HepG2 (cell line): ENCODE measurements around the gene PRSS36. TPM values are rescaled to one million over a fixed set of nuclear protein-coding genes. Genes with fewer than 3 reads are reported as not detected.

Experiments used
- ARHGAP35 ChIP-seq: sonication (generic); formaldehyde crosslinking; IDR thresholded peaks from 2 replicates; pipeline ENCODE4 v1.9.0; 2022; ENCODE audit warnings: mild to moderate bottlenecking, inconsistent platforms, moderate library complexity, missing genetic modification reagents, borderline replicate concordance
- ASH2L ChIP-seq: fragments of 300-600, 200-600 bp; sonication (generic); IDR thresholded peaks from 2 replicates; pipeline ENCODE4 v1.7.0; 2017; ENCODE audit warnings: low read depth, mild to moderate bottlenecking, moderate library complexity, mixed read lengths, low read length; ENCODE audit not compliant: insufficient read length
- ATF3 ChIP-seq: sonication (generic); formaldehyde crosslinking; IDR thresholded peaks from 2 replicates; pipeline ENCODE4 v1.4.0; 2020; ENCODE audit warnings: missing genetic modification reagents
- CEBPZ ChIP-seq: IDR thresholded peaks from 2 replicates; pipeline ENCODE4 v1.6.1; 2012; ENCODE audit warnings: low read length, improper control_type of control experiment
- CHD2 ChIP-seq: IDR thresholded peaks from 2 replicates; pipeline ENCODE4 v1.6.1; 2011; ENCODE audit warnings: low read depth, low read length, improper control_type of control experiment
- FOXO1 ChIP-seq: sonication (generic); formaldehyde crosslinking; IDR thresholded peaks from 2 replicates; pipeline ENCODE4 v1.4.0; 2020; ENCODE audit warnings: missing genetic modification reagents
- JUNB ChIP-seq: sonication (generic); formaldehyde crosslinking; IDR thresholded peaks from 2 replicates; pipeline ENCODE4 v1.8.0; 2022; ENCODE audit warnings: missing genetic modification reagents, mild to moderate bottlenecking, borderline replicate concordance
- MTERF4 ChIP-seq: sonication (generic); formaldehyde crosslinking; IDR thresholded peaks from 2 replicates; pipeline ENCODE4 v1.8.0; 2023; ENCODE audit warnings: mild to moderate bottlenecking, missing genetic modification reagents
- SATB2 ChIP-seq: sonication (generic); formaldehyde crosslinking; IDR thresholded peaks from 2 replicates; pipeline ENCODE4 v1.5.0; 2020; ENCODE audit warnings: missing genetic modification reagents
- SMARCE1 ChIP-seq: fragments of 450-650 bp; IDR thresholded peaks from 2 replicates; pipeline ENCODE4 v1.6.1; 2017; ENCODE audit warnings: borderline replicate concordance
- WIZ ChIP-seq: sonication (generic); formaldehyde crosslinking; IDR thresholded peaks from 2 replicates; pipeline ENCODE4 v1.5.1; 2020; ENCODE audit warnings: mild to moderate bottlenecking, missing genetic modification reagents
- ZFP37 ChIP-seq: sonication (generic); formaldehyde crosslinking; IDR thresholded peaks from 2 replicates; pipeline ENCODE4 v1.4.0; 2020; ENCODE audit warnings: missing genetic modification reagents, borderline replicate concordance
- ZNF660 ChIP-seq: sonication (generic); formaldehyde crosslinking; IDR thresholded peaks from 2 replicates; pipeline ENCODE4 v1.5.1; 2020; ENCODE audit warnings: mild to moderate bottlenecking, low read depth, missing genetic modification reagents, borderline replicate concordance
- ZNF761 ChIP-seq: sonication (generic); formaldehyde crosslinking; conservative IDR thresholded peaks from 2 replicates; pipeline ENCODE4 v1.4.0; 2020; ENCODE audit warnings: mild to moderate bottlenecking, missing genetic modification reagents
- ZNF775 ChIP-seq: sonication (generic); formaldehyde crosslinking; IDR thresholded peaks from 2 replicates; pipeline ENCODE4 v1.4.0; 2020; ENCODE audit warnings: missing genetic modification reagents, mild to moderate bottlenecking, moderate library complexity, borderline replicate concordance
- ZNF784 ChIP-seq: sonication (generic); formaldehyde crosslinking; IDR thresholded peaks from 2 replicates; pipeline ENCODE4 v1.5.1; 2020; ENCODE audit warnings: missing genetic modification reagents, mild to moderate bottlenecking, borderline replicate concordance
- polyA plus RNA-seq, 8 experiments: library from polyadenylated mRNA; depleted of rRNA in 3 of 8; stranded (reverse) in 7 of 8; unstranded in 1 of 8; fragments of >200 nt; fragmentation: Illumina TruSeq in 4 of 8; extraction: Trizol in 4 of 8; gene quantifications; 2 replicates each; pipeline versions ENCODE4 v1.2.1 to v1.2.3, GENCODE V29; 2011 to 2016; ENCODE audit warnings: low read depth in 4 of 8, missing spikeins in 1 of 8, mixed read lengths in 1 of 8; ENCODE audit not compliant: insufficient read depth in 1 of 8
- total RNA-seq, 5 experiments: library from RNA; depleted of rRNA; stranded (reverse); fragments of >200 nt; fragmentation: Illumina TruSeq; extraction: Trizol; gene quantifications; 2 replicates each; pipeline ENCODE4 v1.2.3, GENCODE V29; 2016; ENCODE audit warnings: low read depth in 1 of 5
- TF ChIP-seq, protein P1 (sequence below): IDR thresholded peaks from 2 replicates; pipeline ENCODE4 v1.6.1; 2016; ENCODE audit warnings: missing biosample characterization, missing genetic modification reagents, low read depth
- TF ChIP-seq, protein P2 (sequence below): sonication (generic); formaldehyde crosslinking; IDR thresholded peaks from 2 replicates; pipeline ENCODE4 v1.8.1; 2023; ENCODE audit warnings: mild to moderate bottlenecking, missing genetic modification reagents, borderline replicate concordance
- TF ChIP-seq, protein P3 (sequence below): sonication (generic); formaldehyde crosslinking; IDR thresholded peaks from 2 replicates; pipeline ENCODE4 v1.8.0; 2022; ENCODE audit warnings: mild to moderate bottlenecking, missing genetic modification reagents, borderline replicate concordance

PRSS36 gene
- total and polyA plus RNA-seq, 2 of the 13 experiments (the other 11 are each of a cell fraction or from before 2014, with no cell fraction given) = 1.5 to 2.1 TPM

GRCh38 chr16:31179747-31180459 lies 30.0 kb upstream of the PRSS36 start, which contains the start of gene FUS (continued):
- peak; percentile 80 for TF ChIP-seq ATF3 (CRISPR knock-in tag)
- TF ChIP-seq ZFP37 (CRISPR knock-in tag) = peak; percentile 73; the same call in 1 of the 2 replicates
- TF ChIP-seq ZNF761 (CRISPR knock-in tag) = peak; percentile 90
- no peak for TF ChIP-seq ZNF660 (CRISPR knock-in tag)
- 0 out of 2 replicates have a peak, but pooled peaks have one; percentile 82 for TF ChIP-seq ZNF775 (CRISPR knock-in tag)
- TF ChIP-seq, protein P1, sequence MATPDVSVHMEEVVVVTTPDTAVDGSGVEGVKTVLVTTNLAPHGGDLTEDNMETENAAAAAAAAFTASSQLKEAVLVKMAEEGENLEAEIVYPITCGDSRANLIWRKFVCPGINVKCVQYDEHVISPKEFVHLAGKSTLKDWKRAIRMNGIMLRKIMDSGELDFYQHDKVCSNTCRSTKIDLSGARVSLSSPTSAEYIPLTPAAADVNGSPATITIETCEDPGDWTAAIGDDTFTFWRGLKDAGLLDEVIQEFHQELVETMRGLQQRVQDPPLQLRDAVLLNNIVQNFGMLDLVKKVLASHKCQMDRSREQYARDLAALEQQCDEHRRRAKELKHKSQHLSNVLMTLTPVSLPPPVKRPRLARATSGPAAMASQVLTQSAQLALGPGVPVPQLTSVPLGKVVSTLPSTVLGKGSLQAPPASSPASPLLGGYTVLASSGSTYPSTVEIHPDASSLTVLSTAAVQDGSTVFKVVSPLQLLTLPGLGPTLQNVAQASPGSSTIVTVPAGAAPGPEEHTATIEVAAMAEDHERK (CRISPR knock-in tag) = peak; percentile 77
- TF ChIP-seq FOXO1 = peak; percentile 88
- peak; percentile 62; the same call in 1 of the 2 replicates for TF ChIP-seq WIZ (CRISPR knock-in tag)
- no peak for TF ChIP-seq CEBPZ
- peak; percentile 83 for TF ChIP-seq MTERF4
- TF ChIP-seq ASH2L = peak; percentile 95
- peak; percentile 99 for TF ChIP-seq ZNF784
- peak; percentile 92 for TF ChIP-seq SATB2 (CRISPR knock-in tag)
- TF ChIP-seq JUNB (CRISPR knock-in tag) = 0 out of 2 replicates have a peak, but pooled peaks have one; percentile 76
- TF ChIP-seq, protein P2, sequence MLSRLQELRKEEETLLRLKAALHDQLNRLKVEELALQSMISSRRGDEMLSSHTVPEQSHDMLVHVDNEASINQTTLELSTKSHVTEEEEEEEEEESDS (CRISPR knock-in tag) = 0 out of 2 replicates have a peak, but pooled peaks have one; percentile 24
- TF ChIP-seq, protein P3, sequence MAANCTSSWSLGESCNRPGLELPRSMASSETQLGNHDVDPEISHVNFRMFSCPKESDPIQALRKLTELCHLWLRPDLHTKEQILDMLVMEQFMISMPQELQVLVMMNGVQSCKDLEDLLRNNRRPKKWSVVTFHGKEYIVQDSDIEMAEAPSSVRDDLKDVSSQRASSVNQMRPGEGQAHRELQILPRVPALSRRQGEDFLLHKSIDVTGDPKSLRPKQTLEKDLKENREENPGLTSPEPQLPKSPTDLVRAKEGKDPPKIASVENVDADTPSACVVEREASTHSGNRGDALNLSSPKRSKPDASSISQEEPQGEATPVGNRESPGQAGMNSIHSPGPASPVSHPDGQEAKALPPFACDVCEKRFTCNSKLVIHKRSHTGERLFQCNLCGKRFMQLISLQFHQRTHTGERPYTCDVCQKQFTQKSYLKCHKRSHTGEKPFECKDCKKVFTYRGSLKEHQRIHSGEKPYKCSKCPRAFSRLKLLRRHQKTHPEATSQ (CRISPR knock-in tag) = peak; percentile 88; the same call in 1 of the 2 replicates
- peak; percentile 11; the same call in 1 of the 2 replicates for TF ChIP-seq CHD2
- TF ChIP-seq ARHGAP35 (CRISPR knock-in tag) = peak; percentile 49; the same call in 1 of the 2 replicates
- no peak for TF ChIP-seq SMARCE1
